Measurements from ENCODE around the gene EIF2AK3.

The EIF2AK3 gene

GRCh38 chr2:88642278-88642677 lies 15.0 kb upstream of the EIF2AK3 start:
- H3F3A ChIP-seq (ENCODE audit: low read depth), result no peaks in the 10 kb centered on the region
- no peaks in the 10 kb centered on the region for H3K9me2 ChIP-seq (replicated peaks; ENCODE audit: low read depth, low read length)
- H3K9me3 ChIP-seq (ENCODE audit: insufficient read depth, low read depth, low read length), result no peaks in the 10 kb centered on the region
- no peaks in the 10 kb centered on the region for H4K20me1 ChIP-seq (ENCODE audit: insufficient read depth, low read length, poor library complexity, severe bottlenecking)
- no peaks in the 10 kb centered on the region for H3K36me3 ChIP-seq (ENCODE audit: insufficient read depth, low read length)
- H3K4me2 ChIP-seq (ENCODE audit: low read depth, low read length, poor library complexity, severe bottlenecking), result no peak overlapping the region
- H2AFZ ChIP-seq (ENCODE audit: low read length), result no peak overlapping the region
- no peak overlapping the region for H3K4me3 ChIP-seq (ENCODE audit: low read length, poor library complexity, severe bottlenecking)
- H3K79me2 ChIP-seq (ENCODE audit: insufficient read depth, low read length), result no peaks in the 10 kb centered on the region
- peaks cover 21% of the 10 kb centered on the region for H3K4me1 ChIP-seq (ENCODE audit: insufficient read depth, low read length, poor library complexity, severe bottlenecking)
- TF ChIP-seq, protein P1, sequence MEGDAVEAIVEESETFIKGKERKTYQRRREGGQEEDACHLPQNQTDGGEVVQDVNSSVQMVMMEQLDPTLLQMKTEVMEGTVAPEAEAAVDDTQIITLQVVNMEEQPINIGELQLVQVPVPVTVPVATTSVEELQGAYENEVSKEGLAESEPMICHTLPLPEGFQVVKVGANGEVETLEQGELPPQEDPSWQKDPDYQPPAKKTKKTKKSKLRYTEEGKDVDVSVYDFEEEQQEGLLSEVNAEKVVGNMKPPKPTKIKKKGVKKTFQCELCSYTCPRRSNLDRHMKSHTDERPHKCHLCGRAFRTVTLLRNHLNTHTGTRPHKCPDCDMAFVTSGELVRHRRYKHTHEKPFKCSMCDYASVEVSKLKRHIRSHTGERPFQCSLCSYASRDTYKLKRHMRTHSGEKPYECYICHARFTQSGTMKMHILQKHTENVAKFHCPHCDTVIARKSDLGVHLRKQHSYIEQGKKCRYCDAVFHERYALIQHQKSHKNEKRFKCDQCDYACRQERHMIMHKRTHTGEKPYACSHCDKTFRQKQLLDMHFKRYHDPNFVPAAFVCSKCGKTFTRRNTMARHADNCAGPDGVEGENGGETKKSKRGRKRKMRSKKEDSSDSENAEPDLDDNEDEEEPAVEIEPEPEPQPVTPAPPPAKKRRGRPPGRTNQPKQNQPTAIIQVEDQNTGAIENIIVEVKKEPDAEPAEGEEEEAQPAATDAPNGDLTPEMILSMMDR (conservative IDR thresholded peaks at IDR 0.05; ENCODE audit: low read length), result no peak
- TF ChIP-seq EZH2phosphoT487 (IDR thresholded peaks at IDR 0.05; ENCODE audit: borderline replicate concordance), result no peak
- H3K27me3 ChIP-seq (ENCODE audit: insufficient read depth, low read length, poor library complexity, severe bottlenecking), result no peaks in the 10 kb centered on the region
- H3K9ac ChIP-seq (ENCODE audit: low read depth, low read length, poor library complexity, severe bottlenecking), result no peak overlapping the region

DNA sequence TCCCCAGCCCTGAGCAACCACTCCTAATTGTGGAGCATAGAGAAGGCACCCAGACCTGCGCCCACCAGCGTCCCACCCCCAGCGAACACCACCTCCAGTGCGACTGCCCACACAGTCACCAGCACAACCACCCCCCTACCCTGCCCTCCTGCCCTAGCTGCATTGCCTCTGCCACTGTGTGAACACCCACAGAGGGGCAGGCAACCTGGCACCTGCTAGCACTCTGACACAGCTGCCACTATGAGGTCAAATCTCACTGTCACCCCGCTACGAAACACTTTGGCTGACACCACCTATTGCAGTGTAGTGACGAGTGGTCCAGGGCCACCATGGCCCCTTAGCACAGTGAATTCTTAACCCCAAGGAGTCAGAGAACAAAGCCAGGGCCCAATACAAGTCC lies 14.1 kb upstream of the EIF2AK3 start:
- TF ChIP-seq, protein P1 (conservative IDR thresholded peaks at IDR 0.05; ENCODE audit: low read length), result no peak
- TF ChIP-seq EZH2phosphoT487 (IDR thresholded peaks at IDR 0.05; ENCODE audit: borderline replicate concordance), result no peak
- no peaks in the 10 kb centered on the region for H3K79me2 ChIP-seq (ENCODE audit: insufficient read depth, low read length)
- H3K4me1 ChIP-seq (ENCODE audit: insufficient read depth, low read length, poor library complexity, severe bottlenecking), result peaks cover 21% of the 10 kb centered on the region
- H2AFZ ChIP-seq (ENCODE audit: low read length), result no peak overlapping the region
- H3K9me3 ChIP-seq (ENCODE audit: insufficient read depth, low read depth, low read length), result no peaks in the 10 kb centered on the region
- no peak overlapping the region for H3K4me2 ChIP-seq (ENCODE audit: low read depth, low read length, poor library complexity, severe bottlenecking)
- no peaks in the 10 kb centered on the region for H3K9me2 ChIP-seq (replicated peaks; ENCODE audit: low read depth, low read length)
- H3K36me3 ChIP-seq (ENCODE audit: insufficient read depth, low read length), result no peaks in the 10 kb centered on the region
- H3K9ac ChIP-seq (ENCODE audit: low read depth, low read length, poor library complexity, severe bottlenecking), result no peak overlapping the region
- H3K27me3 ChIP-seq (ENCODE audit: insufficient read depth, low read length, poor library complexity, severe bottlenecking), result no peaks in the 10 kb centered on the region
- H3F3A ChIP-seq (ENCODE audit: low read depth), result no peaks in the 10 kb centered on the region
- no peaks in the 10 kb centered on the region for H4K20me1 ChIP-seq (ENCODE audit: insufficient read depth, low read length, poor library complexity, severe bottlenecking)
- H3K4me3 ChIP-seq (ENCODE audit: low read length, poor library complexity, severe bottlenecking), result no peak overlapping the region

DNA sequence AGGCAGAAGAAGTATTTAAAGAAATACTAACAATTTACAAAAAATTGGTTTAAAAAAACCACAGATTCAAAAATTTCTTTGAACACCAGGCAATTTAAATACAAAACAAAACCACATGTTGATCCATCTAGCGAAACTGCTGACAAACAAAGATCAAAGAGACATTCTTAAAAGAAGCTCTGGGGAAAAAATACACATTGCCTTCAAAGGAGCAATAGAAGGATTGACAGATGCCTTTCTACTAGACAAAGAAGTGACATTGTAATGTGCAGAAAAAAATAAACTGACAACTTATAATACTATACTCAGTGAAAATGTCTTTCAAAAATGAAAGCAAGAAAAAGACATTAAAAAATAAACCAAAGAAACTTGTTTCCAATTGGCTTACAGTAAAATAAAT lies 12.6 kb upstream of the EIF2AK3 start:
- Histone ChIP-seq H3K27me3 (ENCODE audit: insufficient read depth, low read length, poor library complexity, severe bottlenecking) (no peaks in the 10 kb centered on the region), H3K4me2 (ENCODE audit: low read depth, low read length, poor library complexity, severe bottlenecking) (no peak overlapping the region), H3K79me2 (ENCODE audit: insufficient read depth, low read length) (no peaks in the 10 kb centered on the region), H3K9me2 (replicated peaks; ENCODE audit: low read depth, low read length) (no peaks in the 10 kb centered on the region), H3K4me1 (ENCODE audit: insufficient read depth, low read length, poor library complexity, severe bottlenecking) (peaks cover 21% of the 10 kb centered on the region), H4K20me1 (ENCODE audit: insufficient read depth, low read length, poor library complexity, severe bottlenecking) (no peaks in the 10 kb centered on the region), H3K36me3 (ENCODE audit: insufficient read depth, low read length) (no peaks in the 10 kb centered on the region), H3K9me3 (ENCODE audit: insufficient read depth, low read depth, low read length) (no peaks in the 10 kb centered on the region), H3F3A (ENCODE audit: low read depth) (no peaks in the 10 kb centered on the region), H3K4me3 (ENCODE audit: low read length, poor library complexity, severe bottlenecking) (no peak overlapping the region), H3K9ac (ENCODE audit: low read depth, low read length, poor library complexity, severe bottlenecking) (no peak overlapping the region), H2AFZ (ENCODE audit: low read length) (no peak overlapping the region)
- TF ChIP-seq, protein P1 (conservative IDR thresholded peaks at IDR 0.05; ENCODE audit: low read length), result no peak
- TF ChIP-seq EZH2phosphoT487 (IDR thresholded peaks at IDR 0.05; ENCODE audit: borderline replicate concordance), result no peak

Data from Loucy (cell line).